Measurements from ENCODE around the gene C4orf46. TPM values are rescaled to one million over a fixed set of nuclear protein-coding genes. Genes with fewer than 3 reads are reported as not detected.
A peak's percentile ranks its signal among the peaks of the same experiment; 100 is the strongest.

Gene C4orf46
- total RNA-seq, 2 experiments from 2014 or later = 23.9 to 30.4 TPM

GRCh38 chr4:158657291-158657690 is 14.4 kb downstream of the C4orf46 start:
- H3K27ac ChIP-seq (ENCODE audit: low read depth, low read length, poor library complexity, severe bottlenecking) = no peak overlapping the region
- no peak for TF ChIP-seq CTCF (conservative IDR thresholded peaks at IDR 0.05; ENCODE audit: low read length)
- no peak for TF ChIP-seq EZH2phosphoT487 (IDR thresholded peaks at IDR 0.05; ENCODE audit: borderline replicate concordance, low read depth, low read length)
- no peak overlapping the region for H3K4me2 ChIP-seq (ENCODE audit: low read length)
- DNase-seq (ENCODE audit: low spot score) = no peak
- intact Hi-C loops (cut with micrococcal nuclease; ENCODE audit: unreplicated experiment) = no loop called here
- ChIA-PET CTCF (ENCODE audit: unreplicated experiment) (no interaction called here), POLR2A (interaction anchor here (0.6 to 0.7 kb wide), 2 partner anchors 141 to 582 kb away, joined by 3 read pairs; no protein-coding TSS in a partner anchor)
- no peaks in the 10 kb centered on the region for H4K20me1 ChIP-seq (ENCODE audit: insufficient read depth, low read length)
- H3K4me3 ChIP-seq (ENCODE audit: low read depth, low read length, poor library complexity, severe bottlenecking) = no peak overlapping the region
- no peaks in the 10 kb centered on the region for H3K36me3 ChIP-seq (ENCODE audit: insufficient read depth, low read length)
- no peaks in the 10 kb centered on the region for H3K79me2 ChIP-seq (ENCODE audit: insufficient read depth, low read depth, low read length)
- no peaks in the 10 kb centered on the region for H3K9me3 ChIP-seq (ENCODE audit: low read length)
- H3K4me1 ChIP-seq (ENCODE audit: insufficient read depth, low read length, poor library complexity, severe bottlenecking) = no peaks in the 10 kb centered on the region
- BruUV-seq (replicated peaks) = no TSS peak
- no peak overlapping the region for H2AFZ ChIP-seq (ENCODE audit: low read length)
- H3K9me2 ChIP-seq (ENCODE audit: insufficient read depth, low read length) = no peaks in the 10 kb centered on the region

GRCh38 chr4:158656439-158656838 is 15.2 kb downstream of the C4orf46 start:
- CTCF ChIA-PET (ENCODE audit: unreplicated experiment) = interaction anchor here (0.6 kb wide), 1 partner anchor 496 kb away, joined by 4 read pairs; no protein-coding TSS in a partner anchor
- DNase-seq (ENCODE audit: low spot score) = no peak
- no peaks in the 10 kb centered on the region for H3K4me1 ChIP-seq (ENCODE audit: insufficient read depth, low read length, poor library complexity, severe bottlenecking)
- no peaks in the 10 kb centered on the region for H3K36me3 ChIP-seq (ENCODE audit: insufficient read depth, low read length)
- no peak overlapping the region for H3K4me2 ChIP-seq (ENCODE audit: low read length)
- no peaks in the 10 kb centered on the region for H3K9me2 ChIP-seq (ENCODE audit: insufficient read depth, low read length)
- intact Hi-C loops (cut with micrococcal nuclease; ENCODE audit: unreplicated experiment) = no loop called here
- H3K4me3 ChIP-seq (ENCODE audit: low read depth, low read length, poor library complexity, severe bottlenecking) = no peak overlapping the region
- H3K79me2 ChIP-seq (ENCODE audit: insufficient read depth, low read depth, low read length) = no peaks in the 10 kb centered on the region
- H4K20me1 ChIP-seq (ENCODE audit: insufficient read depth, low read length) = no peaks in the 10 kb centered on the region
- no peak overlapping the region for H2AFZ ChIP-seq (ENCODE audit: low read length)
- POLR2A ChIA-PET = interaction anchor here (0.6 to 0.7 kb wide), 3 partner anchors 26 to 445 kb away, joined by 3 to 4 read pairs (median 4); no protein-coding TSS in a partner anchor
- no peak overlapping the region for H3K27ac ChIP-seq (ENCODE audit: low read depth, low read length, poor library complexity, severe bottlenecking)
- BruUV-seq (replicated peaks) = no TSS peak
- TF ChIP-seq CTCF (conservative IDR thresholded peaks at IDR 0.05; ENCODE audit: low read length) = no peak
- no peak for TF ChIP-seq EZH2phosphoT487 (IDR thresholded peaks at IDR 0.05; ENCODE audit: borderline replicate concordance, low read depth, low read length)
- no peaks in the 10 kb centered on the region for H3K9me3 ChIP-seq (ENCODE audit: low read length)

GRCh38 chr4:158652920-158653319 is 18.8 kb downstream of the C4orf46 start:
- H3K4me1 ChIP-seq (ENCODE audit: insufficient read depth, low read length, poor library complexity, severe bottlenecking) = no peaks in the 10 kb centered on the region
- TF ChIP-seq EZH2phosphoT487 (IDR thresholded peaks at IDR 0.05; ENCODE audit: borderline replicate concordance, low read depth, low read length) = no peak
- no peak for TF ChIP-seq CTCF (conservative IDR thresholded peaks at IDR 0.05; ENCODE audit: low read length)
- DNase-seq (ENCODE audit: low spot score) = no peak
- H3K79me2 ChIP-seq (ENCODE audit: insufficient read depth, low read depth, low read length) = no peaks in the 10 kb centered on the region
- no TSS peak for BruUV-seq (replicated peaks)
- H4K20me1 ChIP-seq (ENCODE audit: insufficient read depth, low read length) = no peaks in the 10 kb centered on the region
- no peaks in the 10 kb centered on the region for H3K9me3 ChIP-seq (ENCODE audit: low read length)
- H3K27ac ChIP-seq (ENCODE audit: low read depth, low read length, poor library complexity, severe bottlenecking) = no peak overlapping the region
- intact Hi-C loops (cut with micrococcal nuclease; ENCODE audit: unreplicated experiment) = no loop called here
- H3K9me2 ChIP-seq (ENCODE audit: insufficient read depth, low read length) = no peaks in the 10 kb centered on the region
- no peak overlapping the region for H3K4me3 ChIP-seq (ENCODE audit: low read depth, low read length, poor library complexity, severe bottlenecking)
- H3K4me2 ChIP-seq (ENCODE audit: low read length) = peak overlapping the region; percentile 11; the same call in 1 of the 2 replicates
- POLR2A ChIA-PET = no interaction called here
- H3K36me3 ChIP-seq (ENCODE audit: insufficient read depth, low read length) = no peaks in the 10 kb centered on the region
- CTCF ChIA-PET (ENCODE audit: unreplicated experiment) = no interaction called here
- peak overlapping the region; percentile 70 for H2AFZ ChIP-seq (ENCODE audit: low read length)

Measured in OCI-LY7 (cell line).